HEK293 (cell line): ENCODE data around the gene DPYD.

Experiments used
- ZBTB17 ChIP-seq: fragments of 450-650 bp; formaldehyde crosslinking; IDR thresholded peaks from 2 replicates; pipeline ENCODE4 v1.5.1; 2016; ENCODE audit warnings: missing biosample characterization, missing genetic modification characterization
- ZNF274 ChIP-seq, 2 experiments: fragments of 200-500 bp in 1 of 2; fragments of 450-650 bp in 1 of 2; sonication (Bioruptor generic) in 1 of 2; formaldehyde crosslinking in 1 of 2; IDR thresholded peaks; 2 replicates each; pipeline versions ENCODE4 v1.5.1 to v1.6.1; 2014 to 2016; ENCODE audit warnings: borderline replicate concordance in 1 of 2, inconsistent platforms in 1 of 2, low read length in 1 of 2, missing biosample characterization in 1 of 2, missing genetic modification characterization in 1 of 2
- ZNF324 ChIP-seq: fragments of 450-650 bp; formaldehyde crosslinking; IDR thresholded peaks from 2 replicates; pipeline ENCODE4 v1.5.1; 2016; ENCODE audit warnings: missing biosample characterization, missing genetic modification characterization

DNA sequence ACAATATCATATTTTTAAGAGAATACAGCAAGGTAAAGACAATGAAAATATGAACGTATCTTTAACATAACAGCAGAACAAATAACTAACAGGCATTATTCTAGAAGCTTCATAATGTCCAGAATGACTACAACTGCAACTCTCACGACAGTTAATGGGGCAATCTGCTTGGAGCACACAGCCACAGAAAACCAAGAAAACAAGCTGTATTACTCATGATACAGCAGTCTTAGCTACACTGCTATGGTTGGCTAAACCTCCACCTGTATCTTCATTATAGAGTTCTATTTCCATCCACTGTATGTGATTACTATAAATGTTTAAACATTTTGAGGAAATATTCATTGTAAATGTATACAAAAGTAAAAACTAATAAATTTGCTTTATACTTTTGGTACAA is 139.9 kb downstream of the DPYD start:
- TF ChIP-seq ZNF324 (tag by site-specific recombination) (no peak), ZBTB17 (tag by site-specific recombination) (no peak), ZNF274 (IDR thresholded peaks at IDR 0.05; ENCODE audit: low read length) (no peak), ZNF274 (tag by site-specific recombination; IDR thresholded peaks at IDR 0.05; ENCODE audit: borderline replicate concordance) (no peak)
